ENCODE results near the gene ARAP3. TPM values are rescaled to one million over a fixed set of nuclear protein-coding genes. Genes with fewer than 3 reads are reported as not detected.
A peak's percentile ranks its signal among the peaks of the same experiment; 100 is the strongest.

ARAP3 gene
- total and polyA plus RNA-seq, 2 experiments from 2014 or later = 18.4 to 33.2 TPM

DNA sequence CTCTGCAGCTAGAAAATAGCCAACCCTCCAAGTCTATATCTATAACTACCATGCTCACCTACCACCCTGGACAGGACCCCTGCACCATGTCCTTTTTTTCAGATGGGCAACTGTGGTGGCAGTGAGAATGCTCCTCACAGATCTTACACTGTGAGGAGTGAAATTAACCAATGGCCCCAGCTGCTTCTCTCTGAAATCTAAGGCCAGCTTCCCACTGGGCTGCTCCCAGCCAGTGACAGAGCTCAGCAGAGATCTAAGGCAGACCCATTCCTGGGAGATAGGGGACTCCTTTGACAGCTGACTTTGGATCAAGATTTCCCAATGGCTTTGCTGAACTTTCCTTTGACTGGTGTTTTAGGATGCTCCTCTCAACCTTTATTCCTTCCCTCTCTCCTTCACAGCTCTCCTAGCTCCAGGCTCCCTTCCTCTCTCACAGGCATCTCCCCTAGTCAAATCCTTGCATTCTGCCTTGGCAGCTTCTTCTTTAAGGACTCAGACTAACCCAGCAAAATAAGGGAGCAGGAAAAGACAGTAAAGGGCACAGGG is 1.6 kb upstream of the ARAP3 start (continued):
- TF ChIP-seq, protein P1, sequence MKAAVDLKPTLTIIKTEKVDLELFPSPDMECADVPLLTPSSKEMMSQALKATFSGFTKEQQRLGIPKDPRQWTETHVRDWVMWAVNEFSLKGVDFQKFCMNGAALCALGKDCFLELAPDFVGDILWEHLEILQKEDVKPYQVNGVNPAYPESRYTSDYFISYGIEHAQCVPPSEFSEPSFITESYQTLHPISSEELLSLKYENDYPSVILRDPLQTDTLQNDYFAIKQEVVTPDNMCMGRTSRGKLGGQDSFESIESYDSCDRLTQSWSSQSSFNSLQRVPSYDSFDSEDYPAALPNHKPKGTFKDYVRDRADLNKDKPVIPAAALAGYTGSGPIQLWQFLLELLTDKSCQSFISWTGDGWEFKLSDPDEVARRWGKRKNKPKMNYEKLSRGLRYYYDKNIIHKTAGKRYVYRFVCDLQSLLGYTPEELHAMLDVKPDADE (IDR thresholded peaks at IDR 0.05) = no peak
- TF ChIP-seq, protein P2, sequence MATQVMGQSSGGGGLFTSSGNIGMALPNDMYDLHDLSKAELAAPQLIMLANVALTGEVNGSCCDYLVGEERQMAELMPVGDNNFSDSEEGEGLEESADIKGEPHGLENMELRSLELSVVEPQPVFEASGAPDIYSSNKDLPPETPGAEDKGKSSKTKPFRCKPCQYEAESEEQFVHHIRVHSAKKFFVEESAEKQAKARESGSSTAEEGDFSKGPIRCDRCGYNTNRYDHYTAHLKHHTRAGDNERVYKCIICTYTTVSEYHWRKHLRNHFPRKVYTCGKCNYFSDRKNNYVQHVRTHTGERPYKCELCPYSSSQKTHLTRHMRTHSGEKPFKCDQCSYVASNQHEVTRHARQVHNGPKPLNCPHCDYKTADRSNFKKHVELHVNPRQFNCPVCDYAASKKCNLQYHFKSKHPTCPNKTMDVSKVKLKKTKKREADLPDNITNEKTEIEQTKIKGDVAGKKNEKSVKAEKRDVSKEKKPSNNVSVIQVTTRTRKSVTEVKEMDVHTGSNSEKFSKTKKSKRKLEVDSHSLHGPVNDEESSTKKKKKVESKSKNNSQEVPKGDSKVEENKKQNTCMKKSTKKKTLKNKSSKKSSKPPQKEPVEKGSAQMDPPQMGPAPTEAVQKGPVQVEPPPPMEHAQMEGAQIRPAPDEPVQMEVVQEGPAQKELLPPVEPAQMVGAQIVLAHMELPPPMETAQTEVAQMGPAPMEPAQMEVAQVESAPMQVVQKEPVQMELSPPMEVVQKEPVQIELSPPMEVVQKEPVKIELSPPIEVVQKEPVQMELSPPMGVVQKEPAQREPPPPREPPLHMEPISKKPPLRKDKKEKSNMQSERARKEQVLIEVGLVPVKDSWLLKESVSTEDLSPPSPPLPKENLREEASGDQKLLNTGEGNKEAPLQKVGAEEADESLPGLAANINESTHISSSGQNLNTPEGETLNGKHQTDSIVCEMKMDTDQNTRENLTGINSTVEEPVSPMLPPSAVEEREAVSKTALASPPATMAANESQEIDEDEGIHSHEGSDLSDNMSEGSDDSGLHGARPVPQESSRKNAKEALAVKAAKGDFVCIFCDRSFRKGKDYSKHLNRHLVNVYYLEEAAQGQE (IDR thresholded peaks at IDR 0.05; ENCODE audit: unreplicated experiment) = no peak
- TF ChIP-seq ZNF114 (CRISPR knock-in tag; IDR thresholded peaks at IDR 0.05) = no peak
- no peak for TF ChIP-seq NANOG (IDR thresholded peaks at IDR 0.05; ENCODE audit: borderline replicate concordance)
- TF ChIP-seq EZH2 (IDR thresholded peaks at IDR 0.05; ENCODE audit: low read depth, unreplicated experiment) = no peak
- TF ChIP-seq STAT1 (IDR thresholded peaks at IDR 0.05; ENCODE audit: unreplicated experiment) = no peak
- TF ChIP-seq CREB1 (CRISPR knock-in tag; IDR thresholded peaks at IDR 0.05; ENCODE audit: low read depth) = no peak

DNA sequence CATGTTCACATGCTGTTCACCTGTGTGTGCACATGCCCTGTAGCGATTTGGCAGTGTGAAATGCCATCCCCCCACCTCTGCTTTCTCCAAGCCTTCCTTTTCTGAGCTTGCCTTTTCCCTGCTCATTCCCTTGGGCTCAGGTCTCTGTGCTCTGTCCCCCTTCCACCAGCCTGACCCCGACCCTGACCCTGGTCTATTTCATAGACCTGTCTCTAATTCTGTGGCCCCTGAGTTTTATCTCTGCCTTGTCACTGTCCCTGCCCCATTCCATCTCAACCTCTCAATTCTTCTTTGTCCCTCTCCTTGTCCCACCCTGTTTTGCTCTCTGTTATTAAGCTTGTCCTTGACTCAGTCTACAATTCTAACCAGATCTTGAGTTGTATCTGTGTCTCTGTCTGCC is 735 bp downstream of the ARAP3 start:
- Histone ChIP-seq H3K79me2 (replicated peaks; ENCODE audit: insufficient read depth) (peaks cover 17% of the 10 kb centered on the region; the same call in 1 of the 2 replicates), H4K20me1 (replicated peaks; ENCODE audit: insufficient read depth) (no peaks in the 10 kb centered on the region), H3K4me2 (peak overlapping the region; percentile 93), H3K27me3 (ENCODE audit: insufficient read depth) (no peaks in the 10 kb centered on the region), H3K9me2 (ENCODE audit: insufficient read depth) (no peaks in the 10 kb centered on the region), H2AFZ (peak overlapping the region; percentile 69; the same call in 1 of the 2 replicates), H3K36me3 (ENCODE audit: insufficient read depth) (no peaks in the 10 kb centered on the region), H3K27ac (ENCODE audit: low read depth) (peak overlapping the region; percentile 96), H3F3A (replicated peaks; ENCODE audit: low read depth) (peaks cover 27% of the 10 kb centered on the region), H3K4me1 (ENCODE audit: insufficient read depth) (peaks cover 32% of the 10 kb centered on the region), H3K4me3 (peak overlapping the region; percentile 82)
- Mint-ChIP-seq H3K27me3 (ENCODE audit: insufficient read depth, low read depth, poor library complexity) (peaks cover 13% of the 10 kb centered on the region), H3K9me3 (no peaks in the 10 kb centered on the region; the same call in 2 of the 3 replicates), H3K4me1 (peaks cover 42% of the 10 kb centered on the region), H3K27ac (peak overlapping the region; percentile 85), H3K4me3 (peak overlapping the region; percentile 70), H3K36me3 (ENCODE audit: low read depth) (peaks cover 23% of the 10 kb centered on the region)
- no peak for DNase-seq (ENCODE audit: low spot score)
- no peak for ATAC-seq
- no peak for TF ChIP-seq NANOG (IDR thresholded peaks at IDR 0.05; ENCODE audit: borderline replicate concordance)
- TF ChIP-seq JUNB (IDR thresholded peaks at IDR 0.05; ENCODE audit: unreplicated experiment) = no peak
- TF ChIP-seq STAT1 (IDR thresholded peaks at IDR 0.05; ENCODE audit: unreplicated experiment) = no peak
- TF ChIP-seq, protein P2 (IDR thresholded peaks at IDR 0.05; ENCODE audit: unreplicated experiment) = no peak
- TF ChIP-seq, protein P3, sequence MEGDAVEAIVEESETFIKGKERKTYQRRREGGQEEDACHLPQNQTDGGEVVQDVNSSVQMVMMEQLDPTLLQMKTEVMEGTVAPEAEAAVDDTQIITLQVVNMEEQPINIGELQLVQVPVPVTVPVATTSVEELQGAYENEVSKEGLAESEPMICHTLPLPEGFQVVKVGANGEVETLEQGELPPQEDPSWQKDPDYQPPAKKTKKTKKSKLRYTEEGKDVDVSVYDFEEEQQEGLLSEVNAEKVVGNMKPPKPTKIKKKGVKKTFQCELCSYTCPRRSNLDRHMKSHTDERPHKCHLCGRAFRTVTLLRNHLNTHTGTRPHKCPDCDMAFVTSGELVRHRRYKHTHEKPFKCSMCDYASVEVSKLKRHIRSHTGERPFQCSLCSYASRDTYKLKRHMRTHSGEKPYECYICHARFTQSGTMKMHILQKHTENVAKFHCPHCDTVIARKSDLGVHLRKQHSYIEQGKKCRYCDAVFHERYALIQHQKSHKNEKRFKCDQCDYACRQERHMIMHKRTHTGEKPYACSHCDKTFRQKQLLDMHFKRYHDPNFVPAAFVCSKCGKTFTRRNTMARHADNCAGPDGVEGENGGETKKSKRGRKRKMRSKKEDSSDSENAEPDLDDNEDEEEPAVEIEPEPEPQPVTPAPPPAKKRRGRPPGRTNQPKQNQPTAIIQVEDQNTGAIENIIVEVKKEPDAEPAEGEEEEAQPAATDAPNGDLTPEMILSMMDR (conservative IDR thresholded peaks at IDR 0.05; ENCODE audit: low read depth in 2 of 2) = no peak
